ENCODE measurements around the gene TIGD6. TPM values are rescaled to one million over a fixed set of nuclear protein-coding genes. Genes with fewer than 3 reads are reported as not detected.

TIGD6 gene
- total and polyA plus RNA-seq, 9 of the 15 experiments (the other 6 are each of a cell fraction or from before 2014, with no cell fraction given): 1.8 to 6.3 (median 3.9) TPM

DNA sequence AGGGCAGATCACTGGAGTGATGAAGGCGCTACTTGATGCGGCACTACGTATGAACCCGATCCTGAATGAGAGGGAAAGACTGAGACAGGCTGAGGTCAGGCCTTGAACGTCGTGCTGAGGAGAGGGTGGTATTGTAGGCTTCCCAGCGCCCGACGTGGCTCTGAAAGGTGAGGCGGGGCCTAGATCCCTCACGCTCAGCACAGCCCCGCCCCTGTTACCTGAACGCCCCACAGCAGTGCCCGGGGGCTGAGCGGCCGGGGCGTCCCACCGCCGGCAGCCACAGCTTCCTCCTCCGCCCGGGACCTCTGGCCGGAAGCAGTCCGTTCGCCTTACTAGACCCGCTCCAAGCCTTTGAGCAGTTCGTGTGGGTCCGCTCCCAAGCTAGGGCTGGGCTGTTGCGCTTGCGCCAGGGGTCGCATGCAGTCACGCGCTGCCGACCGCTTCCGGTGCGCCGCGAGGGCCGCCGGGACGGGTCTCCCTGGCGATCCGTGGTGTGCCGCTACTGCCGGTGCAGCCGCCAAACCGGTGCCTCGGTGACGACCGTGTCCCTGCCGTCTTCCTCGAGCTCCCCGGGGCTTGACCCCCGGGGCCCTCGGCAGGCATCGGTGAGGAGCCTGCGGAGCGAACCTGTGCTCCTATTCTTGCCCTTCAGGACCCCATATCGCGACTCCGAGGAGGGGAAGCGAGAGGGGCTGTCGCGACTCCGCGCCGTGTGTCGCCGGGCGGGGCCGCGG, at the start of gene TIGD6, which contains the start of gene HMGXB3 (continued):
- TF ChIP-seq, protein P1, sequence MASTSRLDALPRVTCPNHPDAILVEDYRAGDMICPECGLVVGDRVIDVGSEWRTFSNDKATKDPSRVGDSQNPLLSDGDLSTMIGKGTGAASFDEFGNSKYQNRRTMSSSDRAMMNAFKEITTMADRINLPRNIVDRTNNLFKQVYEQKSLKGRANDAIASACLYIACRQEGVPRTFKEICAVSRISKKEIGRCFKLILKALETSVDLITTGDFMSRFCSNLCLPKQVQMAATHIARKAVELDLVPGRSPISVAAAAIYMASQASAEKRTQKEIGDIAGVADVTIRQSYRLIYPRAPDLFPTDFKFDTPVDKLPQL (IDR thresholded peaks at IDR 0.05; ENCODE audit: extremely low read depth, insufficient read length): no peak
- TF ChIP-seq CTBP1 (IDR thresholded peaks at IDR 0.05; ENCODE audit: borderline replicate concordance): peak; percentile 73; the same call in 1 of the 2 replicates
- TF ChIP-seq ZNF511 (CRISPR knock-in tag; IDR thresholded peaks at IDR 0.05): peak; percentile 70; the same call in 1 of the 2 replicates
- TF ChIP-seq, protein P2, sequence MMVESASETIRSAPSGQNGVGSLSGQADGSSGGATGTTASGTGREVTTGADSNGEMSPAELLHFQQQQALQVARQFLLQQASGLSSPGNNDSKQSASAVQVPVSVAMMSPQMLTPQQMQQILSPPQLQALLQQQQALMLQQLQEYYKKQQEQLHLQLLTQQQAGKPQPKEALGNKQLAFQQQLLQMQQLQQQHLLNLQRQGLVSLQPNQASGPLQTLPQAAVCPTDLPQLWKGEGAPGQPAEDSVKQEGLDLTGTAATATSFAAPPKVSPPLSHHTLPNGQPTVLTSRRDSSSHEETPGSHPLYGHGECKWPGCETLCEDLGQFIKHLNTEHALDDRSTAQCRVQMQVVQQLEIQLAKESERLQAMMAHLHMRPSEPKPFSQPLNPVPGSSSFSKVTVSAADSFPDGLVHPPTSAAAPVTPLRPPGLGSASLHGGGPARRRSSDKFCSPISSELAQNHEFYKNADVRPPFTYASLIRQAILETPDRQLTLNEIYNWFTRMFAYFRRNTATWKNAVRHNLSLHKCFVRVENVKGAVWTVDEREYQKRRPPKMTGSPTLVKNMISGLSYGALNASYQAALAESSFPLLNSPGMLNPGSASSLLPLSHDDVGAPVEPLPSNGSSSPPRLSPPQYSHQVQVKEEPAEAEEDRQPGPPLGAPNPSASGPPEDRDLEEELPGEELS (CRISPR knock-in tag; IDR thresholded peaks at IDR 0.05; ENCODE audit: borderline replicate concordance): peak; percentile 46; the same call in 1 of the 2 replicates
- no peak for TF ChIP-seq HNRNPK (IDR thresholded peaks at IDR 0.05; ENCODE audit: low read depth, low read length, poor library complexity, severe bottlenecking)
- peak; percentile 43; the same call in 1 of the 2 replicates for TF ChIP-seq CC2D1A (IDR thresholded peaks at IDR 0.05)
- TF ChIP-seq ZNF695 (CRISPR knock-in tag; IDR thresholded peaks at IDR 0.05): no peak
- no peak for TF ChIP-seq GABPB2 (CRISPR knock-in tag; conservative IDR thresholded peaks at IDR 0.05)
- TF ChIP-seq ZBTB7A (IDR thresholded peaks at IDR 0.05; ENCODE audit: borderline replicate concordance, control insufficient read depth, low read depth, low read length): peak; percentile 93
- no peak for TF ChIP-seq ZNF280B (CRISPR knock-in tag; IDR thresholded peaks at IDR 0.05)
- TF ChIP-seq ZNF699 (CRISPR knock-in tag; IDR thresholded peaks at IDR 0.05; ENCODE audit: insufficient replicate concordance): no peak
- no peak for TF ChIP-seq RBM25 (IDR thresholded peaks at IDR 0.05; ENCODE audit: low read depth, low read length, severe bottlenecking)
- TF ChIP-seq, protein P3, sequence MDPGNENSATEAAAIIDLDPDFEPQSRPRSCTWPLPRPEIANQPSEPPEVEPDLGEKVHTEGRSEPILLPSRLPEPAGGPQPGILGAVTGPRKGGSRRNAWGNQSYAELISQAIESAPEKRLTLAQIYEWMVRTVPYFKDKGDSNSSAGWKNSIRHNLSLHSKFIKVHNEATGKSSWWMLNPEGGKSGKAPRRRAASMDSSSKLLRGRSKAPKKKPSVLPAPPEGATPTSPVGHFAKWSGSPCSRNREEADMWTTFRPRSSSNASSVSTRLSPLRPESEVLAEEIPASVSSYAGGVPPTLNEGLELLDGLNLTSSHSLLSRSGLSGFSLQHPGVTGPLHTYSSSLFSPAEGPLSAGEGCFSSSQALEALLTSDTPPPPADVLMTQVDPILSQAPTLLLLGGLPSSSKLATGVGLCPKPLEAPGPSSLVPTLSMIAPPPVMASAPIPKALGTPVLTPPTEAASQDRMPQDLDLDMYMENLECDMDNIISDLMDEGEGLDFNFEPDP (CRISPR knock-in tag; IDR thresholded peaks at IDR 0.05): 0 out of 2 replicates have a peak, but pooled peaks have one; percentile 38
- no peak for TF ChIP-seq DEAF1 (CRISPR knock-in tag; IDR thresholded peaks at IDR 0.05)
- TF ChIP-seq, protein P4, sequence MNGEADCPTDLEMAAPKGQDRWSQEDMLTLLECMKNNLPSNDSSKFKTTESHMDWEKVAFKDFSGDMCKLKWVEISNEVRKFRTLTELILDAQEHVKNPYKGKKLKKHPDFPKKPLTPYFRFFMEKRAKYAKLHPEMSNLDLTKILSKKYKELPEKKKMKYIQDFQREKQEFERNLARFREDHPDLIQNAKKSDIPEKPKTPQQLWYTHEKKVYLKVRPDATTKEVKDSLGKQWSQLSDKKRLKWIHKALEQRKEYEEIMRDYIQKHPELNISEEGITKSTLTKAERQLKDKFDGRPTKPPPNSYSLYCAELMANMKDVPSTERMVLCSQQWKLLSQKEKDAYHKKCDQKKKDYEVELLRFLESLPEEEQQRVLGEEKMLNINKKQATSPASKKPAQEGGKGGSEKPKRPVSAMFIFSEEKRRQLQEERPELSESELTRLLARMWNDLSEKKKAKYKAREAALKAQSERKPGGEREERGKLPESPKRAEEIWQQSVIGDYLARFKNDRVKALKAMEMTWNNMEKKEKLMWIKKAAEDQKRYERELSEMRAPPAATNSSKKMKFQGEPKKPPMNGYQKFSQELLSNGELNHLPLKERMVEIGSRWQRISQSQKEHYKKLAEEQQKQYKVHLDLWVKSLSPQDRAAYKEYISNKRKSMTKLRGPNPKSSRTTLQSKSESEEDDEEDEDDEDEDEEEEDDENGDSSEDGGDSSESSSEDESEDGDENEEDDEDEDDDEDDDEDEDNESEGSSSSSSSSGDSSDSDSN (IDR thresholded peaks at IDR 0.05; ENCODE audit: borderline replicate concordance in 1 of 2, low read depth in 2 of 2, low read length in 2 of 2): peak; percentile 70 to 83; a peak in 1 of 4 replicates
